Spleen (tissue), 7 donors: ENCODE data around the gene VANGL1.

ENCODE experiments used
- POLR2A ChIP-seq, 3 donors: fragments of 450-650 bp; IDR thresholded peaks; one replicate each; pipeline ENCODE4 v1.5.1; 2017; ENCODE audit warnings: antibody characterized with exemption in 3 of 3, mild to moderate bottlenecking in 1 of 3
- TF ChIP-seq, protein P1 (sequence below), 11 experiments: fragments of 200-600 bp in 7 of 11; fragments of 450-650 bp in 4 of 11; sonication (generic) in 4 of 11; IDR thresholded peaks in 8 of 11; conservative IDR thresholded peaks in 3 of 11; 1 replicate in 7 of 11; 2 replicates in 4 of 11; pipeline versions ENCODE4 v1.4.0 to v1.8.0; 2016 to 2021; ENCODE audit warnings: antibody characterized with exemption in 11 of 11, inconsistent platforms in 4 of 11, mild to moderate bottlenecking in 1 of 11
- donor health status: DM: no; HTN: no; CAD: no; lungs with moderate emphysema.
- donor health status: DM: no; HTN: no; CAD: no.
- donor health status: DM: no; HTN: no; CAD: no.

DNA sequence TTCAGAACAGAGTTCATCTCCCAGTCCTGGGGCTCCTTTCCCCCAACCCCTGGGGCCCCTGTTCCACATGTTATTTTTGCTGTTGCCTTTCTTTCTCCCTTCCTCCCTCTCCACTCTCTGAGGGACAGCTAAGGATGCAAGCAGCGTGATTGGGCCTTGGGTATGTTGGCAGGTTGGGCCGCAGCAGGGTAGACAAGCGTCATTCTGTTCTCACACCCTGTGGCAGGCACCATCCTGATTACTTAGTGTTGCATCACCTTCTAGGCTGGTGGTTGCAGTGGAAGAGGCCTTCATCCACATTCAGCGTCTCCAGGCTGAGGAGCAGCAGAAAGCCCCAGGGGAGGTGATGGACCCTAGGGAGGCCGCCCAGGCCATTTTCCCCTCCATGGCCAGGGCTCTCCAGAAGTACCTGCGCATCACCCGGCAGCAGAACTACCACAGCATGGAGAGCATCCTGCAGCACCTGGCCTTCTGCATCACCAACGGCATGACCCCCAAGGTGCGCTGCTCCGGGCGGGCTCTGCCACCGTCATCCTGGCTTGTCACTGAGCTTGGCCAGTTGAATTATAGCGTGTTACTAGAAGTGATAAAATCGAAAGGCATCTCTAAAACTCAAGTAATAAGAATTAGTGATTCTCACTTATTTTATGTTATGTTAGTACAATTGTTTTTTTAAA lies 43.4 kb downstream of the VANGL1 start:
- TF ChIP-seq, protein P1, sequence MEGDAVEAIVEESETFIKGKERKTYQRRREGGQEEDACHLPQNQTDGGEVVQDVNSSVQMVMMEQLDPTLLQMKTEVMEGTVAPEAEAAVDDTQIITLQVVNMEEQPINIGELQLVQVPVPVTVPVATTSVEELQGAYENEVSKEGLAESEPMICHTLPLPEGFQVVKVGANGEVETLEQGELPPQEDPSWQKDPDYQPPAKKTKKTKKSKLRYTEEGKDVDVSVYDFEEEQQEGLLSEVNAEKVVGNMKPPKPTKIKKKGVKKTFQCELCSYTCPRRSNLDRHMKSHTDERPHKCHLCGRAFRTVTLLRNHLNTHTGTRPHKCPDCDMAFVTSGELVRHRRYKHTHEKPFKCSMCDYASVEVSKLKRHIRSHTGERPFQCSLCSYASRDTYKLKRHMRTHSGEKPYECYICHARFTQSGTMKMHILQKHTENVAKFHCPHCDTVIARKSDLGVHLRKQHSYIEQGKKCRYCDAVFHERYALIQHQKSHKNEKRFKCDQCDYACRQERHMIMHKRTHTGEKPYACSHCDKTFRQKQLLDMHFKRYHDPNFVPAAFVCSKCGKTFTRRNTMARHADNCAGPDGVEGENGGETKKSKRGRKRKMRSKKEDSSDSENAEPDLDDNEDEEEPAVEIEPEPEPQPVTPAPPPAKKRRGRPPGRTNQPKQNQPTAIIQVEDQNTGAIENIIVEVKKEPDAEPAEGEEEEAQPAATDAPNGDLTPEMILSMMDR (IDR thresholded peaks at IDR 0.05 in 8 of 11, conservative IDR thresholded peaks at IDR 0.05 in 3 of 11): no peak
- TF ChIP-seq POLR2A (IDR thresholded peaks at IDR 0.05): no peak
